Measurements from ENCODE around the gene SEC24C. TPM values are rescaled to one million over a fixed set of nuclear protein-coding genes. Genes with fewer than 3 reads are reported as not detected.

Gene SEC24C
- total and polyA plus RNA-seq, 2 of the 13 experiments (the other 11 are each of a cell fraction or from before 2014, with no cell fraction given), result 63.1 to 66.4 TPM

DNA sequence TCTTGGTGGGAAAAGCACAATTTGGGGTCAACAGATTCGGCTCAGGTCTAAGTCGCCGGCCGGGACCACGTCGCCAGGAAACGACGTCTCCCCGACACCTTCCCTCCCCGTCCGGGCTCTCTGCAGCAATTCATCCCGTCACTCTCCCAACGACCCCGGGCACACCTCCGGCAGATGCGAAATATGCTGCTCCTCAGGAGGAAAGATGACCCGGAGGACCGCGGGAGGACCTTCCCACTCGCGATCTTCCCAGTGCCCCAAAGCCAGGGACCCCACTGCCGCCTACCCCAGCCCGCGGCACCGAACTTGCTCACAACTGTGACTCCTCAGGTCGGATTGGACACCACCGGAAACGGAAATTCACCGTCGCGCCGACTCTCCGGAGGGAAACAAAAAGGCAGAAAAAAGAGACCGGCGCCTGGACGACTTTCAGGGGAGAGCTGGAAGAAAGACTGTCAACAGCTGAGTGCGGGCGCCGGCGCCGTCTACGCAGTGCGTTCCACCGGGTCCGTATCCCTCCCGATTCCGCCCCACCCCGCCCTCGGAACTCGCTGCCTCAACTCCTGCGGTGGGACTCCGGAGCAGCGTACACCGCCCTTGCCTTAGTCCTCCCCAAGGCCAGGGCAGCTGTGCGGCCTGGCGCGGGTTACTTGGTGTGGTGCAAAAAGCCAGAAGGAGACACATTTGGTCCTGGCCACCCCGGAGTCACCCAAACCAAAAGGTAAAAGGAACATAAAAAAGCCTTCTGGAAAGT lies 13.8 kb upstream of the SEC24C start (continued):
- TF ChIP-seq, protein P1, sequence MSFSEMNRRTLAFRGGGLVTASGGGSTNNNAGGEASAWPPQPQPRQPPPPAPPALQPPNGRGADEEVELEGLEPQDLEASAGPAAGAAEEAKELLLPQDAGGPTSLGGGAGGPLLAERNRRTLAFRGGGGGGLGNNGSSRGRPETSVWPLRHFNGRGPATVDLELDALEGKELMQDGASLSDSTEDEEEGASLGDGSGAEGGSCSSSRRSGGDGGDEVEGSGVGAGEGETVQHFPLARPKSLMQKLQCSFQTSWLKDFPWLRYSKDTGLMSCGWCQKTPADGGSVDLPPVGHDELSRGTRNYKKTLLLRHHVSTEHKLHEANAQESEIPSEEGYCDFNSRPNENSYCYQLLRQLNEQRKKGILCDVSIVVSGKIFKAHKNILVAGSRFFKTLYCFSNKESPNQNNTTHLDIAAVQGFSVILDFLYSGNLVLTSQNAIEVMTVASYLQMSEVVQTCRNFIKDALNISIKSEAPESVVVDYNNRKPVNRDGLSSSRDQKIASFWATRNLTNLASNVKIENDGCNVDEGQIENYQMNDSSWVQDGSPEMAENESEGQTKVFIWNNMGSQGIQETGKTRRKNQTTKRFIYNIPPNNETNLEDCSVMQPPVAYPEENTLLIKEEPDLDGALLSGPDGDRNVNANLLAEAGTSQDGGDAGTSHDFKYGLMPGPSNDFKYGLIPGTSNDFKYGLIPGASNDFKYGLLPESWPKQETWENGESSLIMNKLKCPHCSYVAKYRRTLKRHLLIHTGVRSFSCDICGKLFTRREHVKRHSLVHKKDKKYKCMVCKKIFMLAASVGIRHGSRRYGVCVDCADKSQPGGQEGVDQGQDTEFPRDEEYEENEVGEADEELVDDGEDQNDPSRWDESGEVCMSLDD (CRISPR knock-in tag; IDR thresholded peaks at IDR 0.05; ENCODE audit: borderline replicate concordance), result no peak
- TF ChIP-seq ZNF782 (CRISPR knock-in tag; IDR thresholded peaks at IDR 0.05; ENCODE audit: borderline replicate concordance) (peak; percentile 90; the same call in 1 of the 2 replicates), ZNF138 (CRISPR knock-in tag; IDR thresholded peaks at IDR 0.05; ENCODE audit: low read depth) (no peak), ZFY (CRISPR knock-in tag; IDR thresholded peaks at IDR 0.05) (peak; percentile 79), SOX13 (IDR thresholded peaks at IDR 0.05) (no peak), SOX13 (CRISPR knock-in tag; conservative IDR thresholded peaks at IDR 0.05 in 1 of 2, IDR thresholded peaks at IDR 0.05 in 1 of 2) (peak in 1 of 2 experiments; percentile 57; a peak in 1 of 4 replicates), KAT8 (CRISPR knock-in tag; IDR thresholded peaks at IDR 0.05) (peak; percentile 98), SNAI1 (CRISPR knock-in tag; IDR thresholded peaks at IDR 0.05; ENCODE audit: borderline replicate concordance) (peak; percentile 79; the same call in 1 of the 2 replicates), MLLT10 (CRISPR knock-in tag; IDR thresholded peaks at IDR 0.05) (no peak), ZNF547 (CRISPR knock-in tag; IDR thresholded peaks at IDR 0.05) (peak; percentile 68), ZNF552 (CRISPR knock-in tag; IDR thresholded peaks at IDR 0.05; ENCODE audit: borderline replicate concordance) (0 out of 2 replicates have a peak, but pooled peaks have one; percentile 61), SSRP1 (CRISPR knock-in tag; IDR thresholded peaks at IDR 0.05) (no peak; the same call in 1 of the 2 replicates), ZNF256 (CRISPR knock-in tag; conservative IDR thresholded peaks at IDR 0.05) (0 out of 2 replicates have a peak, but pooled peaks have one; percentile 27), ZNF713 (CRISPR knock-in tag; IDR thresholded peaks at IDR 0.05) (no peak), NFE2L1 (CRISPR knock-in tag; IDR thresholded peaks at IDR 0.05; ENCODE audit: borderline replicate concordance) (no peak), ZNF605 (CRISPR knock-in tag; IDR thresholded peaks at IDR 0.05) (peak; percentile 62; the same call in 1 of the 2 replicates), ZNF335 (CRISPR knock-in tag; IDR thresholded peaks at IDR 0.05) (peak; percentile 71; the same call in 1 of the 2 replicates), ZNF496 (CRISPR knock-in tag; IDR thresholded peaks at IDR 0.05; ENCODE audit: insufficient replicate concordance) (no peak)
- TF ChIP-seq, protein P2, sequence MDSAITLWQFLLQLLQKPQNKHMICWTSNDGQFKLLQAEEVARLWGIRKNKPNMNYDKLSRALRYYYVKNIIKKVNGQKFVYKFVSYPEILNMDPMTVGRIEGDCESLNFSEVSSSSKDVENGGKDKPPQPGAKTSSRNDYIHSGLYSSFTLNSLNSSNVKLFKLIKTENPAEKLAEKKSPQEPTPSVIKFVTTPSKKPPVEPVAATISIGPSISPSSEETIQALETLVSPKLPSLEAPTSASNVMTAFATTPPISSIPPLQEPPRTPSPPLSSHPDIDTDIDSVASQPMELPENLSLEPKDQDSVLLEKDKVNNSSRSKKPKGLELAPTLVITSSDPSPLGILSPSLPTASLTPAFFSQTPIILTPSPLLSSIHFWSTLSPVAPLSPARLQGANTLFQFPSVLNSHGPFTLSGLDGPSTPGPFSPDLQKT (CRISPR knock-in tag; IDR thresholded peaks at IDR 0.05; ENCODE audit: borderline replicate concordance), result no peak
- TF ChIP-seq, protein P3, sequence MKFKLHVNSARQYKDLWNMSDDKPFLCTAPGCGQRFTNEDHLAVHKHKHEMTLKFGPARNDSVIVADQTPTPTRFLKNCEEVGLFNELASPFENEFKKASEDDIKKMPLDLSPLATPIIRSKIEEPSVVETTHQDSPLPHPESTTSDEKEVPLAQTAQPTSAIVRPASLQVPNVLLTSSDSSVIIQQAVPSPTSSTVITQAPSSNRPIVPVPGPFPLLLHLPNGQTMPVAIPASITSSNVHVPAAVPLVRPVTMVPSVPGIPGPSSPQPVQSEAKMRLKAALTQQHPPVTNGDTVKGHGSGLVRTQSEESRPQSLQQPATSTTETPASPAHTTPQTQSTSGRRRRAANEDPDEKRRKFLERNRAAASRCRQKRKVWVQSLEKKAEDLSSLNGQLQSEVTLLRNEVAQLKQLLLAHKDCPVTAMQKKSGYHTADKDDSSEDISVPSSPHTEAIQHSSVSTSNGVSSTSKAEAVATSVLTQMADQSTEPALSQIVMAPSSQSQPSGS (CRISPR knock-in tag; IDR thresholded peaks at IDR 0.05), result peak; percentile 71; the same call in 1 of the 2 replicates
- TF ChIP-seq, protein P4, sequence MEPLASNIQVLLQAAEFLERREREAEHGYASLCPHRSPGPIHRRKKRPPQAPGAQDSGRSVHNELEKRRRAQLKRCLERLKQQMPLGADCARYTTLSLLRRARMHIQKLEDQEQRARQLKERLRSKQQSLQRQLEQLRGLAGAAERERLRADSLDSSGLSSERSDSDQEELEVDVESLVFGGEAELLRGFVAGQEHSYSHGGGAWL (CRISPR knock-in tag; IDR thresholded peaks at IDR 0.05), result peak; percentile 58; the same call in 1 of the 2 replicates
- TF ChIP-seq, protein P5, sequence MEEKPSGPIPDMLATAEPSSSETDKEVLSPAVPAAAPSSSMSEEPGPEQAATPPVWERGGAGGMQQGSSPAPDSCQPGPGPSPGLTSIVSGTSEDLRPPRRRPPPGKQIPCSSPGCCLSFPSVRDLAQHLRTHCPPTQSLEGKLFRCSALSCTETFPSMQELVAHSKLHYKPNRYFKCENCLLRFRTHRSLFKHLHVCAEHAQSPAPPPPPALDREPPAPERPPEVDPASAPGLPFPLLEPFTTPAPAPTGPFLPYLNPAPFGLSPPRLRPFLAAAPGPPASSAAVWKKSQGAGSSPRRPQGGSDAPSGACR (CRISPR knock-in tag; IDR thresholded peaks at IDR 0.05), result peak; percentile 73; the same call in 1 of the 2 replicates

Data from HepG2 (cell line).